Ovary (tissue), 3 donors: ENCODE results near the gene LDB2.

ENCODE experiments used
- CTCF ChIP-seq, 3 donors: fragments of 450-650 bp in 2 of 3; fragments of 200-600 bp in 1 of 3; IDR thresholded peaks; one replicate each; pipeline versions ENCODE4 v1.5.1 to v1.8.0; 2016 to 2022; ENCODE audit warnings: antibody characterized with exemption in 3 of 3, mild to moderate bottlenecking in 1 of 3
- EP300 ChIP-seq: sonication (generic); formaldehyde crosslinking; IDR thresholded peaks from one replicate; pipeline ENCODE4 v1.6.1; 2017; ENCODE audit warnings: antibody characterized with exemption
- donor health status: DM: no; HTN: no; CAD: no.

GRCh38 chr4:16530688-16531635 is 367.5 kb downstream of the LDB2 start:
- TF ChIP-seq CTCF (IDR thresholded peaks at IDR 0.05) (no peak), EP300 (no peak)
